Stimulated activated CD8-positive, alpha-beta memory T cell treated with anti-CD3 and anti-CD28 coated beads, Interleukin-15, amount 100 ng/mL, for 4 hours (primary cell): ENCODE data around the gene TMEM128.
"Not testable (repeated sequence)": the region's sequence is repeated elsewhere in the genome, so short reads cannot be mapped to it uniquely, and the experiment has no call there.

ENCODE experiments used
- DNase-seq, 2 donors: peaks; one replicate each; pipeline ENCODE4 v3.0.0-alpha.2; 2020; ENCODE audit warnings: low read depth in 2 of 2

Gene TMEM128

DNA sequence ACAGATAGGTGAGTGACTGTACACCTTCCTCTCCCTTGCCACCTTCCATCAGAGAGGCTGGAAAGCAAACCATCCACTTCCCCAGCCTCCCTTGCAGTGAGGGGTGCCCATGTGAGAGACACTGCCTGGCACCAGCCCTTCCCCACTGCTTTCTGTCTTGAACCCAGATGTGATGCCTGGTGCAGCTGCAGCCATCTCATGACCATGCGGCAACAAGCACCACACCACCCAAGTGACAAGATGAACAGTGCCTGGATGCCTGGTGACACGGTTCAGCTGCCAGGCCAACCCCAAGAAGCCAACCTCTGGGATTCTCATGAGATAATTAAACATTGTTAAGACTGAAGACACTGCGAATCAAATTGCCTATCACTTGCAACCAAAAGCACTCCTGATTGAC is 52.7 kb downstream of the TMEM128 start:
- no peak for DNase-seq

DNA sequence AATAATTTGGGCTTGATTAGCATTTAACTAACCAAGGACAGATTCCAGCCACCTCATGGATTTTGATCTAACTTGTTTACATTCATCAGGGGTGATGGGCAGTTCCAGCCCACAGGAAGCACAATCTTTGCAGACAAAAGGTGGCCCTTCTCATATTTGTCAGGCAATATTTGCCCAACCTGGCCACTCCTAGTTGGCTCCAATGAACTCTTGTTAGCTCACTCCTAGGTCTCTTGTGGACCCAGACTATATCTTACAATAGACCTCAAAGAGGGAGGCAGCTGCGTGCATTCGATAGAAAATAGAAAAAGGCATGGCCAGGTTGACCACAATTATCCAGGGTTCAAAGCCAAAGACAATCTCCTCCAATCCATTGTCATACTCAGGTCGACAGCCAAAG is 59.5 kb downstream of the TMEM128 start:
- DNase-seq = not testable (repeated sequence)
